ENCODE results near the gene RPL41.

RPL41 gene

DNA sequence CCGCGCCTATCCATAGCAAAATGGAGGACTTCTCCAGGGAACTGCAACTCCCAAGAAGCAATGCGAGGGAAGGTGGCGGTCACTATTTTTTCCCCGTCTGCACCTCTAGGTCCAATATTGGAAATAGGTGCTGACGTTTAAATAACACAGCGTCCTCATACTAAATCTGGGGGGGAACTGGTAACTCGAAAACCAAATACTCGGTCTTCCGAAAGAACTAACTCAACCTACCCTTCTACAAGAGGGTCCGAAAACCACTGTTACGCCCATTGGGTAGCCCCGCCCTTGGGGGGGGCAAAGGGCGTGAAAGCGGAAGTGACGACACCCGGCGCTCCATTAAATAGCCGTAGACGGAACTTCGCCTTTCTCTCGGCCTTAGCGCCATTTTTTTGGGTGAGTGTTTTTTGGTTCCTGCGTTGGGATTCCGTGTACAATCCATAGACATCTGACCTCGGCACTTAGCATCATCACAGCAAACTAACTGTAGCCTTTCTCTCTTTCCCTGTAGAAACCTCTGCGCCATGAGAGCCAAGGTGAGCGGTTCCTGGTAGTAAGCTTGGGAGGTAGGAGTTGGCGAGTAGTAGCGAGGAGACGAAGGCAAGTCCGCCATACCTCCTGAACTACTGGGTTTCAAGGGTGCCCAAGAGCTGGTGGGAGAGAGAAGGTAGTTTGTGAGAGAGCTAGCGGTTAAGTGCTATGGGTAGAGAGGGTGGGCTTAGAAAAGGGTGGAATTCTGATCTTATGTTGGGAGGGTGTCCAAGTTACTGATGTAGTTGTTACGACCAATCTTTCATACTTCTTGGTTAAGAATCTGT, at the start of gene RPL41 (continued):
- TF ChIP-seq, protein P1, sequence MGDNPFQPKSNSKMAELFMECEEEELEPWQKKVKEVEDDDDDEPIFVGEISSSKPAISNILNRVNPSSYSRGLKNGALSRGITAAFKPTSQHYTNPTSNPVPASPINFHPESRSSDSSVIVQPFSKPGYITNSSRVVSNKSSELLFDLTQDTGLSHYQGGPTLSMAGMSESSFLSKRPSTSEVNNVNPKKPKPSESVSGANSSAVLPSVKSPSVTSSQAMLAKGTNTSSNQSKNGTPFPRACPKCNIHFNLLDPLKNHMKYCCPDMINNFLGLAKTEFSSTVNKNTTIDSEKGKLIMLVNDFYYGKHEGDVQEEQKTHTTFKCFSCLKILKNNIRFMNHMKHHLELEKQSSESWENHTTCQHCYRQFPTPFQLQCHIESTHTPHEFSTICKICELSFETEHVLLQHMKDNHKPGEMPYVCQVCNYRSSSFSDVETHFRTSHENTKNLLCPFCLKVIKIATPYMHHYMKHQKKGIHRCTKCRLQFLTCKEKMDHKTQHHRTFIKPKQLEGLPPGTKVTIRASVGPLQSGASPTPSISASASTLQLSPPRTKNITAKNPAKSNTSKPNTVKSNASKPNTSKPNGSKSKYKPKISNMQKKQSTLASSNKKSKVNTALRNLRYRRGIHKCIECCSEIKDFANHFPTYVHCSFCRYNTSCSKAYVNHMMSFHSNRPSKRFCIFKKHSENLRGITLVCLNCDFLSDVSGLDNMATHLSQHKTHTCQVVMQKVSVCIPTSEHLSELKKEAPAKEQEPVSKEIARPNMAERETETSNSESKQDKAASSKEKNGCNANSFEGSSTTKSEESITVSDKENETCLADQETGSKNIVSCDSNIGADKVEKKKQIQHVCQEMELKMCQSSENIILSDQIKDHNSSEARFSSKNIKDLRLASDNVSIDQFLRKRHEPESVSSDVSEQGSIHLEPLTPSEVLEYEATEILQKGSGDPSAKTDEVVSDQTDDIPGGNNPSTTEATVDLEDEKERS (tag by site-specific recombination; IDR thresholded peaks at IDR 0.05) = peak; percentile 62
- TF ChIP-seq ZNF341 (tag by site-specific recombination; IDR thresholded peaks at IDR 0.05; ENCODE audit: low read depth) (no peak), ZFP37 (tag by site-specific recombination; IDR thresholded peaks at IDR 0.05) (peak; percentile 95), ZFP41 (tag by site-specific recombination; IDR thresholded peaks at IDR 0.05; ENCODE audit: borderline replicate concordance) (no peak), ZNF561 (tag by site-specific recombination; IDR thresholded peaks at IDR 0.05; ENCODE audit: borderline replicate concordance) (no peak; the same call in 1 of the 2 replicates), ZNF2 (tag by site-specific recombination; IDR thresholded peaks at IDR 0.05) (peak; percentile 98), ZNF404 (tag by site-specific recombination; IDR thresholded peaks at IDR 0.05) (no peak), IKZF3 (tag by site-specific recombination; IDR thresholded peaks at IDR 0.05) (no peak), ZNF677 (tag by site-specific recombination; IDR thresholded peaks at IDR 0.05) (no peak), ZNF837 (tag by site-specific recombination; IDR thresholded peaks at IDR 0.05) (no peak), ZNF530 (tag by site-specific recombination; IDR thresholded peaks at IDR 0.05; ENCODE audit: low read depth) (no peak), ZXDB (tag by site-specific recombination; IDR thresholded peaks at IDR 0.05) (peak; percentile 86), ZNF133 (tag by site-specific recombination; IDR thresholded peaks at IDR 0.05) (no peak), ZNF529 (tag by site-specific recombination; IDR thresholded peaks at IDR 0.05; ENCODE audit: insufficient replicate concordance) (no peak), KLF16 (tag by site-specific recombination; IDR thresholded peaks at IDR 0.05) (peak; percentile 68), GLI2 (tag by site-specific recombination; IDR thresholded peaks at IDR 0.05; ENCODE audit: borderline replicate concordance, low read depth) (no peak), OVOL3 (tag by site-specific recombination; IDR thresholded peaks at IDR 0.05) (no peak; the same call in 1 of the 2 replicates), ZNF664 (tag by site-specific recombination; IDR thresholded peaks at IDR 0.05) (peak; percentile 70; the same call in 1 of the 2 replicates), ZNF571 (tag by site-specific recombination; IDR thresholded peaks at IDR 0.05) (no peak), ZNF768 (tag by site-specific recombination; IDR thresholded peaks at IDR 0.05) (no peak), ZNF248 (tag by site-specific recombination; IDR thresholded peaks at IDR 0.05) (no peak), ZNF558 (tag by site-specific recombination; IDR thresholded peaks at IDR 0.05) (no peak; the same call in 1 of the 2 replicates), SCRT2 (tag by site-specific recombination; IDR thresholded peaks at IDR 0.05) (no peak), ZFP3 (tag by site-specific recombination; IDR thresholded peaks at IDR 0.05; ENCODE audit: low read depth) (no peak), ZNF23 (tag by site-specific recombination; IDR thresholded peaks at IDR 0.05; ENCODE audit: borderline replicate concordance) (no peak), ZNF629 (tag by site-specific recombination; IDR thresholded peaks at IDR 0.05) (peak; percentile 76), ZNF140 (tag by site-specific recombination; IDR thresholded peaks at IDR 0.05) (no peak), ZNF202 (tag by site-specific recombination; IDR thresholded peaks at IDR 0.05; ENCODE audit: borderline replicate concordance) (no peak), RBAK (tag by site-specific recombination; IDR thresholded peaks at IDR 0.05) (no peak)
- TF ChIP-seq, protein P2, sequence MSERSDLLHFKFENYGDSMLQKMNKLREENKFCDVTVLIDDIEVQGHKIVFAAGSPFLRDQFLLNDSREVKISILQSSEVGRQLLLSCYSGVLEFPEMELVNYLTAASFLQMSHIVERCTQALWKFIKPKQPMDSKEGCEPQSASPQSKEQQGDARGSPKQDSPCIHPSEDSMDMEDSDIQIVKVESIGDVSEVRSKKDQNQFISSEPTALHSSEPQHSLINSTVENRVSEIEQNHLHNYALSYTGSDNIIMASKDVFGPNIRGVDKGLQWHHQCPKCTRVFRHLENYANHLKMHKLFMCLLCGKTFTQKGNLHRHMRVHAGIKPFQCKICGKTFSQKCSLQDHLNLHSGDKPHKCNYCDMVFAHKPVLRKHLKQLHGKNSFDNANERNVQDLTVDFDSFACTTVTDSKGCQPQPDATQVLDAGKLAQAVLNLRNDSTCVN (tag by site-specific recombination; optimal IDR thresholded peaks at IDR 0.05) = peak; percentile 40
- TF ChIP-seq, protein P3, sequence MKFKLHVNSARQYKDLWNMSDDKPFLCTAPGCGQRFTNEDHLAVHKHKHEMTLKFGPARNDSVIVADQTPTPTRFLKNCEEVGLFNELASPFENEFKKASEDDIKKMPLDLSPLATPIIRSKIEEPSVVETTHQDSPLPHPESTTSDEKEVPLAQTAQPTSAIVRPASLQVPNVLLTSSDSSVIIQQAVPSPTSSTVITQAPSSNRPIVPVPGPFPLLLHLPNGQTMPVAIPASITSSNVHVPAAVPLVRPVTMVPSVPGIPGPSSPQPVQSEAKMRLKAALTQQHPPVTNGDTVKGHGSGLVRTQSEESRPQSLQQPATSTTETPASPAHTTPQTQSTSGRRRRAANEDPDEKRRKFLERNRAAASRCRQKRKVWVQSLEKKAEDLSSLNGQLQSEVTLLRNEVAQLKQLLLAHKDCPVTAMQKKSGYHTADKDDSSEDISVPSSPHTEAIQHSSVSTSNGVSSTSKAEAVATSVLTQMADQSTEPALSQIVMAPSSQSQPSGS (tag by site-specific recombination; IDR thresholded peaks at IDR 0.05; ENCODE audit: low read depth) = peak; percentile 2
- TF ChIP-seq, protein P4, sequence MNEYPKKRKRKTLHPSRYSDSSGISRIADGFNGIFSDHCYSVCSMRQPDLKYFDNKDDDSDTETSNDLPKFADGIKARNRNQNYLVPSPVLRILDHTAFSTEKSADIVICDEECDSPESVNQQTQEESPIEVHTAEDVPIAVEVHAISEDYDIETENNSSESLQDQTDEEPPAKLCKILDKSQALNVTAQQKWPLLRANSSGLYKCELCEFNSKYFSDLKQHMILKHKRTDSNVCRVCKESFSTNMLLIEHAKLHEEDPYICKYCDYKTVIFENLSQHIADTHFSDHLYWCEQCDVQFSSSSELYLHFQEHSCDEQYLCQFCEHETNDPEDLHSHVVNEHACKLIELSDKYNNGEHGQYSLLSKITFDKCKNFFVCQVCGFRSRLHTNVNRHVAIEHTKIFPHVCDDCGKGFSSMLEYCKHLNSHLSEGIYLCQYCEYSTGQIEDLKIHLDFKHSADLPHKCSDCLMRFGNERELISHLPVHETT (tag by site-specific recombination; IDR thresholded peaks at IDR 0.05) = peak; percentile 84
- TF ChIP-seq, protein P5, sequence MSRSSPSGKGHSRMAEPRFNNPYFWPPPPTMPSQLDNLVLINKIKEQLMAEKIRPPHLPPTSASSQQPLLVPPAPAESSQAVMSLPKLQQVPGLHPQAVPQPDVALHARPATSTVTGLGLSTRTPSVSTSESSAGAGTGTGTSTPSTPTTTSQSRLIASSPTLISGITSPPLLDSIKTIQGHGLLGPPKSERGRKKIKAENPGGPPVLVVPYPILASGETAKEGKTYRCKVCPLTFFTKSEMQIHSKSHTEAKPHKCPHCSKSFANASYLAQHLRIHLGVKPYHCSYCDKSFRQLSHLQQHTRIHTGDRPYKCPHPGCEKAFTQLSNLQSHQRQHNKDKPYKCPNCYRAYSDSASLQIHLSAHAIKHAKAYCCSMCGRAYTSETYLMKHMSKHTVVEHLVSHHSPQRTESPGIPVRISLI (tag by site-specific recombination; IDR thresholded peaks at IDR 0.05) = peak; percentile 77

Measured in HEK293 (cell line).